ENCODE data around the gene UQCC5.

UQCC5 gene

DNA sequence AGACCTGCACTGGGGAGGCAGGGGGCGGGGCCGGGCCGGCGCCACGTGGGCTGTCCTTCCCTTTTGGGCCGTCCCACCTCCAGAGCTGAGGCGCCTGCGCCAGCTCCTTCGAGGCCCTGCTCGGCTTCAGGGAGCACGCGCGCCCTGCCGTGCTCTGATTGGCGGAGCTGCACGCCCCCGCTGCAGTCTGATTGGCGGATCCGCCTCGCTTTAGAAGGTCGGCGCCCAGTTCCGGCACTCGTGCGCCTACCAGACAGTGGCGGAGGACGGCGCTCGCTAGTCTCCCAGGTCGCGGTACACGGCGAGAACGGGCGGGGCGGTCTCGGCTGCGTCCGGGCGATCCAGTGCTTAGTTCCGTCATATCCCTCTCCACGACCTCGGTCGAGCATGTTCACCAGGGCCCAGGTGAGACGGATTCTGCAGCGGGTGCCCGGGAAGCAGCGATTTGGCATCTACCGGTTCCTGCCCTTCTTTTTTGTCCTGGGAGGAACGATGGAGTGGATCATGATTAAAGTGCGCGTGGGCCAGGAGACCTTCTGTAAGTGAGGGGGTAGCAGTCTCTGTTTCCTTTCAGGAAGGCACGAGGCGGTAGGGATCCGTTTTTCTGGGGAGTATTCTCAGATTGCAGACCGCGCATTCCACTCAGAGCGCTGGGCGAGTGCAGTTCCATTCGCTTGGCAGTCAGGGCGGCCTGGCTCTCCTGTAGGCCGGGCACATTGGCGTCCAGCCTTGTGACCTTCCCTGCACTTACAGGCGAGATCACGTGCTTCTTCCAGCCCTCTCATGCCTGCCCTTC is at the start of gene UQCC5:
Gene UQCC5, plus strand, starts transcription at position 237 of the 796 bp plus-strand sequence. Its CDS starts 151 bp downstream, at position 388.
- DNase-seq (ENCODE audit: low spot score) = peak; percentile 100

GRCh38 chr3:52487050-52487787 is 49.2 kb upstream of the UQCC5 start:
- no peak for DNase-seq (ENCODE audit: low spot score)

GRCh38 chr3:52487788-52488691 is 48.4 kb upstream of the UQCC5 start:
- DNase-seq (ENCODE audit: low spot score) = no peak

DNA sequence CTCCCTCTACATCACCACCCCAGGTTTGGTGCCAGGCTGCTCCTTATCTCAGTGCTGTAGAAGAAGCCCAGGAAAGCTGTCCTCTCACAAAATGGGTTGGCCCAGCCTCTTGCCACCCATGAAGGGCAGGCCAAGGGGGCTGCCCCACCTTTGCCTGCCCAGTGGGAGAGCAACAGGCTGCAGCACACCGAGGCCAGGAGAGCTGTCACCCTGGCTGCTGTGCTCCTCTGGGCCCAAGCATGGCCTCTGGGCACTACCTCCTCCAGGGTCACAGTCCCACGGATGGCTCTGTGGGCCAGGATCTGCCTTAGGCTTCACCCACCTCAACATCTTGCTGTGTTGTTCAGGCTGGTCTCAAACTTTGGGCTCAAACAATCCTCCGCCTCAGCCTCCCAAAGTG is 47.7 kb upstream of the UQCC5 start:
- no peak for DNase-seq (ENCODE audit: low spot score)

GRCh38 chr3:52489453-52489852 is 47.0 kb upstream of the UQCC5 start:
- no peak for DNase-seq (ENCODE audit: low spot score)

GRCh38 chr3:52490035-52490938 is 46.1 kb upstream of the UQCC5 start:
- no peak for DNase-seq (ENCODE audit: low spot score)

DNA sequence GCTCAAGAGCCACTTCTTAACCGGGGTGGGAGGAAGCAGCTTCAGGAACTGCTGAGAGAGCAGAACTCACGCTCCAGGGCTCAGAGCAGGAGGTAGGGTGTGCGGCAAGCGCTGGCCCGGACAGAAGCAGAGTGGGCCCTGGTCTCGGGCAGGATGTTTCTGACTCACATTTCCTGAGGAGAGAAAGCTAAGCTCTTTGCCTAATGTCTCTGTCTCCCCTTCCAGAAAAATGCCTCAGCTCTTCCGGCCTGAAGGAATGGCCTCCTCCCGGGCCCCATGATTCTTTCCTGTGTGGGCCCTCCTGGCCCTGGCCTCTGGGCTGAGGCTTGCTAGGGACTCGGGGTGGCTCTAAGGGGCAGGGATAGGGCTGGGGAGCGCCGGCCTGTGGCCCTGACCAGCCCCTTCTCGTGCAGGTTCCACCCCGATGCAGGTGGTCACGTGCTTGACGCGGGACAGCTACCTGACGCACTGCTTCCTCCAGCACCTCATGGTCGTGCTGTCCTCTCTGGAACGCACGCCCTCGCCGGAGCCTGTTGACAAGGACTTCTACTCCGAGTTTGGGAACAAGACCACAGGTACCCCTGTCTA is 45.4 kb upstream of the UQCC5 start:
- no peak for DNase-seq (ENCODE audit: low spot score)

DNA sequence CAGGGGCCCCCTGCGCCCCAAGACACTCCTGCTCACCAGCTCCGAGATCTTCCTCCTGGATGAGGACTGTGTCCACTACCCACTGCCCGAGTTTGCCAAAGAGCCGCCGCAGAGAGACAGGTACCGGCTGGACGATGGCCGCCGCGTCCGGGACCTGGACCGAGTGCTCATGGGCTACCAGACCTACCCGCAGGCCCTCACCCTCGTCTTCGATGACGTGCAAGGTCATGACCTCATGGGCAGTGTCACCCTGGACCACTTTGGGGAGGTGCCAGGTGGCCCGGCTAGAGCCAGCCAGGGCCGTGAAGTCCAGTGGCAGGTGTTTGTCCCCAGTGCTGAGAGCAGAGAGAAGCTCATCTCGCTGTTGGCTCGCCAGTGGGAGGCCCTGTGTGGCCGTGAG is 44.3 kb upstream of the UQCC5 start:
- DNase-seq (ENCODE audit: low spot score) = no peak

DNA sequence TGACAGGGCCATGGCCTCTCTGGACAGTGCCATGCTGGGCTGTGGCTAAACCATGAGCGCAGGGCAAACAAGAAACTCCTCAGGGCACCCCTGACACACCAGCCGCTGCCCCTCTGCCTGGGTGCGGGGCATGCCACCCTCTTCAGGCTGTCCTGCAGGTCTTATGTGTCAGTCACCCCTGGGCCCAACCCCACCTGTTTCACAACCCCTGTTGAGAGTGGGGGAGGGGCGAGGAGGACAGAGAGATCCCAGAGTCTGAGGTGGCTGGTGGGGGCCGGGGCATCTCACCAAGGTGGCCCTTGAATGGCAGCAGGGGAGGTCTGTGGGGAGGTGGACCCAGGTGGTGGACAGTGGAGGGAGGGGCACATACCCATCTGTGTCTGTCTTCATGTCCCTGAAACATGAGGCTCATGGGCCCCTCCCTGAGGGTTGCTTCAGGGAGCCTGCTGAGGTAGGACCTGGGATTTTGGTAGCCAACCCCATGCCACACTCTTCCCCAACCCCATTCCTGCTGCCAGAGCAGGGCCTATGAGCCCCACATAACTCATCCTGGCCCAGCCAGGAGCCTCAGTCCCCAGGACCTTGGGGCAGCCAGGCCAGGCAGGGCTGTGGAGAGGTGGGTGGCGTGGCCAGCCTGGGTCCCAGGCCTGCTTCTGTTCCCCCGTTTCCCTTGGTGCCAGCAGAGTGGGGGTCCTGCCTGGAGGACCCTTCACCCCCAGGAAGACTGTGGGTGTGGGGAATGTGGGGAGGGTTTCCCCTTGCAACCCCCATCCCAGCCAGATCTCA is 43.0 kb upstream of the UQCC5 start:
- DNase-seq (ENCODE audit: low spot score) = no peak

GRCh38 chr3:52494445-52494844 is 42.0 kb upstream of the UQCC5 start:
- no peak for DNase-seq (ENCODE audit: low spot score)

- DNase-seq (ENCODE audit: low spot score) = no peak
Measured at GRCh38 chr3:52494886-52495495, 41.4 kb upstream of the UQCC5 start, which contains the start of gene STAB1. Gene STAB1, plus strand, starts transcription at chr3:52495338. Its CDS starts 76 bp downstream, at chr3:52495414.

GRCh38 chr3:52495777-52496602 is 40.4 kb upstream of the UQCC5 start:
- DNase-seq (ENCODE audit: low spot score) = peak; percentile 61

GRCh38 chr3:52498137-52499054 is 38.0 kb upstream of the UQCC5 start:
- no peak for DNase-seq (ENCODE audit: low spot score)

- no peak for DNase-seq (ENCODE audit: low spot score)
Measured at GRCh38 chr3:52501046-52501445, 35.4 kb upstream of the UQCC5 start.

DNA sequence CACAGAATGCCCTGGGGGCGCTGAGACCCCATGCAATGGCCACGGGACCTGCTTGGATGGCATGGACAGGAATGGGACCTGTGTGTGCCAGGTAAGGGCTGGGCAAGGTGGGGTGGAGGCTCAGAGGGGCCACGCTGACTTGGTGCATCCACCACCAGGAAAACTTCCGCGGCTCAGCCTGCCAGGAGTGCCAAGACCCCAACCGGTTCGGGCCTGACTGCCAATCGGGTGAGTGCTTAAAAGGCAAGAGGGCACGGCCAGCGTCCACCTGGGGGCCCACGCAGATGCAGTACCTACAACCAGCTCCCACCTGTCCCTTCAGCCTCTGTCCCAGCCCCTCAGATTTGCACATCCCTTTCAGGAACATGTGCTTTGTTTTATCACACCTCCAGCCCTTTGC is 34.4 kb upstream of the UQCC5 start:
- no peak for DNase-seq (ENCODE audit: low spot score)

DNA sequence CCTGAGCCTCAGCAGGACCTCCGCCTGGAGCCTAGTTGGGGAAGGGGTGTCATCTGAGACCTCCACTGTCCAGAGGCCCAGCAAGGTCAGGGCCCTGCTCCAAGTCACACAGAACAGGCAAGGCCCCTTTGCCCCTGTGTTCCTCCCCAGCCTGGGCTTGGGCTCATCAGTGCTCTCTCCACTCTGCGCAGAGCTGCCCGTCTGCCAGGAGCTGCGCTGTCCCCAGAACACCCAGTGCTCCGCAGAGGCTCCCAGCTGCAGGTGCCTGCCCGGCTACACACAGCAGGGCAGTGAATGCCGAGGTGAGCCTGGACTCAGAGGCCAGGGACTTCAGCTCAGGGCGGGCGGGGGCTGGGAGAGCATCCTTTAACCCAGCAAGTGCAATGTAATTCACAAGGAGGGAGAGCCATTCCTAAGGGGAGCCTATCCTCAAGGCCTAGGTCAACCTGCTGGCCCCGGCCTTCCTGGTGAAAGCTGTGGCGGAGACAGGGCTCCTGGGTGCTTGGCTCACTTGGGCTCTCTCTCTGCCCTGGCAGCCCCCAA is 33.5 kb upstream of the UQCC5 start:
- DNase-seq (ENCODE audit: low spot score) = no peak

GRCh38 chr3:52503788-52504424 is 32.5 kb upstream of the UQCC5 start:
- DNase-seq (ENCODE audit: low spot score) = no peak
